ENCODE data around the gene EBF3. TPM values are rescaled to one million over a fixed set of nuclear protein-coding genes. Genes with fewer than 3 reads are reported as not detected.

Gene EBF3
- total RNA-seq, 4 donors from 2014 or later = 0.42 to 2.9 (median 1.3) TPM

- Histone ChIP-seq H3K9me3 (no peaks in the 10 kb centered on the region), H3K4me3 (no peak overlapping the region), H3K36me3 (no peaks in the 10 kb centered on the region), H3K4me1 (no peaks in the 10 kb centered on the region), H3K27me3 (peaks cover 0 to 8% (median 0%) of the 10 kb centered on the region in 4 donors), H3K27ac (no peak overlapping the region)
- 81 to 88% methylated on average over 7 to 9 of the region's 12 CpGs for WGBS, 2 donors
- DNase-seq = no peak
- no peak for TF ChIP-seq CTCF (IDR thresholded peaks at IDR 0.05)
- no peak for TF ChIP-seq POLR2A (IDR thresholded peaks at IDR 0.05)
- intact Hi-C loops (cut with DNase I) = no loop called here
Observed at GRCh38 chr10:129934196-129934925, 29.7 kb downstream of the EBF3 start.

- peaks cover 0 to 8% (median 0%) of the 10 kb centered on the region in 4 donors for H3K27me3 ChIP-seq
- no peaks in the 10 kb centered on the region for H3K9me3 ChIP-seq
- TF ChIP-seq POLR2A (IDR thresholded peaks at IDR 0.05) (no peak), CTCF (IDR thresholded peaks at IDR 0.05) (no peak)
- H3K4me1 ChIP-seq = no peaks in the 10 kb centered on the region
- no peak for DNase-seq
- H3K4me3 ChIP-seq = no peak overlapping the region
- H3K27ac ChIP-seq = no peak overlapping the region
- intact Hi-C loops (cut with DNase I) = no loop called here
- H3K36me3 ChIP-seq = no peaks in the 10 kb centered on the region
- 82 to 84% methylated on average over 10 to 14 of the region's 14 CpGs for WGBS, 2 donors
Observed at GRCh38 chr10:129933456-129934092, 30.5 kb downstream of the EBF3 start.

- Histone ChIP-seq H3K9me3 (no peaks in the 10 kb centered on the region), H3K27me3 (peaks cover 0 to 8% (median 0%) of the 10 kb centered on the region in 4 donors), H3K4me3 (no peak overlapping the region), H3K4me1 (no peaks in the 10 kb centered on the region), H3K27ac (no peak overlapping the region), H3K36me3 (no peaks in the 10 kb centered on the region)
- no peak for DNase-seq
- TF ChIP-seq CTCF (IDR thresholded peaks at IDR 0.05) (no peak), POLR2A (IDR thresholded peaks at IDR 0.05) (no peak)
- intact Hi-C loops (cut with DNase I) = no loop called here
- 75 to 77% methylated on average over 23 to 24 of the region's 24 CpGs for WGBS, 2 donors
Observed at GRCh38 chr10:129932751-129933433, 31.2 kb downstream of the EBF3 start.

GRCh38 chr10:129932182-129932581, 31.9 kb downstream of the EBF3 start:
- Histone ChIP-seq H3K4me1 (no peaks in the 10 kb centered on the region), H3K27ac (no peak overlapping the region), H3K27me3 (peaks cover 0 to 8% (median 0%) of the 10 kb centered on the region in 4 donors), H3K9me3 (no peaks in the 10 kb centered on the region), H3K36me3 (no peaks in the 10 kb centered on the region), H3K4me3 (no peak overlapping the region)
- WGBS, 2 donors = 88 to 100% methylated on average over 4 to 6 of the region's 6 CpGs
- TF ChIP-seq POLR2A (IDR thresholded peaks at IDR 0.05) (no peak), CTCF (IDR thresholded peaks at IDR 0.05) (no peak)
- intact Hi-C loops (cut with DNase I) = no loop called here
- DNase-seq = no peak
